KMS-11 (cell line): Measurements from ENCODE around the gene PRAMEF9.
"Not testable (repeated sequence)": the region's sequence is repeated elsewhere in the genome, so short reads cannot be mapped to it uniquely, and the experiment has no call there.

Experiments used
- H2AFZ ChIP-seq: fragments of 200-600 bp; sonication (generic); 2 replicates; pipeline ENCODE4 v1.6.1; 2016; ENCODE audit warnings: antibody characterized with exemption, mixed run types, low read depth
- H3K27ac ChIP-seq: fragments of 200-600 bp; sonication (generic); 2 replicates; pipeline ENCODE4 v1.6.1; 2016; ENCODE audit warnings: mild to moderate bottlenecking, mixed run types
- H3K27me3 ChIP-seq: fragments of 200-600 bp; sonication (generic); 2 replicates; pipeline ENCODE4 v1.6.1; 2017; ENCODE audit warnings: mild to moderate bottlenecking, low read depth, mixed run types, moderate library complexity; ENCODE audit not compliant: insufficient read depth
- H3K36me3 ChIP-seq: fragments of 200-600 bp; sonication (generic); 2 replicates; pipeline ENCODE4 v1.6.1; 2017; ENCODE audit warnings: mild to moderate bottlenecking, mixed run types; ENCODE audit not compliant: insufficient read depth
- H3K4me1 ChIP-seq: fragments of 200-600 bp; sonication (generic); 2 replicates; pipeline ENCODE4 v1.6.1; 2016; ENCODE audit warnings: mild to moderate bottlenecking, low read depth, mixed run types; ENCODE audit not compliant: poor library complexity, severe bottlenecking
- H3K4me2 ChIP-seq: fragments of 200-600 bp; sonication (generic); 2 replicates; pipeline ENCODE4 v1.7.0; 2016; ENCODE audit warnings: mild to moderate bottlenecking, mixed run types
- H3K4me3 ChIP-seq: fragments of 200-600 bp; sonication (generic); IDR thresholded peaks from 2 replicates; pipeline ENCODE4 v1.6.1; 2017; ENCODE audit warnings: low read depth, low read length, mixed read lengths; ENCODE audit not compliant: insufficient read depth
- H3K79me2 ChIP-seq: fragments of 200-600 bp; sonication (generic); 2 replicates; pipeline ENCODE4 v1.6.1; 2016; ENCODE audit warnings: low read depth, mixed run types; ENCODE audit not compliant: insufficient read depth
- H3K9ac ChIP-seq: fragments of 200-600 bp; sonication (generic); 2 replicates; pipeline ENCODE4 v1.6.1; 2016; ENCODE audit warnings: mild to moderate bottlenecking, mixed run types
- H4K20me1 ChIP-seq: fragments of 200-600 bp; sonication (generic); 2 replicates; pipeline ENCODE4 v1.6.1; 2016; ENCODE audit warnings: mild to moderate bottlenecking, mixed run types; ENCODE audit not compliant: insufficient read depth
- TF ChIP-seq, protein P1 (sequence below): fragments of 200-600 bp; sonication (generic); conservative IDR thresholded peaks from 2 replicates; pipeline ENCODE4 v1.6.1; 2017; ENCODE audit warnings: low read depth, mild to moderate bottlenecking, antibody characterized with exemption, low read length, moderate library complexity, mixed read lengths

Gene PRAMEF9

DNA sequence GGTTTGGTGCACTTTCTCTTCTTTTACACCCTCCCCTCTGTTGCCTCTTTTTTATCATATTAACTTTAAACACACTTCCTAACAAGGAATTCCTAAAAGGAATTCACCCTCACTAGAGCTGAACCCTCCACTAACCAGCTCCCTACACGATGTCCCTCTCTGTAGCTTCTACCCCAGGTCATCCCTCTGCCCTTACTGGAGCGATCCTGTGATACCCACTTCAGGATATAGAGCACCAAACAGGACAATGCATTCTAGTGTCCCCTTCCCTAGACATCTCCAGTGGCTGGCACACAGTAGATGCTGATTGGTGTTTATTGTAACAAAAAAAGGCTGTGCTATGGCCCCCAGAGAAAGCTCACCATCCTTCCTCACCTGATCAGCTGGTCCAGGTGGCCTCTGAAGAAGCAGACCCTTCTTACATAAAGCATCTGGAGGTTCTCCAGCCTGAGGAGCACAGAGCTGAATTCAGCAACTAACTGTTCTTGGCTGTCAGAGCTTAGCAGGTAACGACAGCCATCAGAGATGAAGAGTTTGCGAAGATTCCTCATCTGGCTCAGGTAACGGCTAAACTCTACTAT, 52.9 kb downstream of the PRAMEF9 start:
- Histone ChIP-seq H3K4me3 (no peak overlapping the region), H3K36me3 (no peaks in the 10 kb centered on the region), H3K79me2 (no peaks in the 10 kb centered on the region), H3K4me2 (no peak overlapping the region), H3K27ac (no peak overlapping the region), H3K27me3 (no peaks in the 10 kb centered on the region), H2AFZ (no peak overlapping the region), H3K4me1 (no peaks in the 10 kb centered on the region), H3K9ac (no peak overlapping the region), H4K20me1 (no peaks in the 10 kb centered on the region)
- TF ChIP-seq, protein P1, sequence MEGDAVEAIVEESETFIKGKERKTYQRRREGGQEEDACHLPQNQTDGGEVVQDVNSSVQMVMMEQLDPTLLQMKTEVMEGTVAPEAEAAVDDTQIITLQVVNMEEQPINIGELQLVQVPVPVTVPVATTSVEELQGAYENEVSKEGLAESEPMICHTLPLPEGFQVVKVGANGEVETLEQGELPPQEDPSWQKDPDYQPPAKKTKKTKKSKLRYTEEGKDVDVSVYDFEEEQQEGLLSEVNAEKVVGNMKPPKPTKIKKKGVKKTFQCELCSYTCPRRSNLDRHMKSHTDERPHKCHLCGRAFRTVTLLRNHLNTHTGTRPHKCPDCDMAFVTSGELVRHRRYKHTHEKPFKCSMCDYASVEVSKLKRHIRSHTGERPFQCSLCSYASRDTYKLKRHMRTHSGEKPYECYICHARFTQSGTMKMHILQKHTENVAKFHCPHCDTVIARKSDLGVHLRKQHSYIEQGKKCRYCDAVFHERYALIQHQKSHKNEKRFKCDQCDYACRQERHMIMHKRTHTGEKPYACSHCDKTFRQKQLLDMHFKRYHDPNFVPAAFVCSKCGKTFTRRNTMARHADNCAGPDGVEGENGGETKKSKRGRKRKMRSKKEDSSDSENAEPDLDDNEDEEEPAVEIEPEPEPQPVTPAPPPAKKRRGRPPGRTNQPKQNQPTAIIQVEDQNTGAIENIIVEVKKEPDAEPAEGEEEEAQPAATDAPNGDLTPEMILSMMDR = no peak

GRCh38 chr1:13225675-13226204, 54.1 kb downstream of the PRAMEF9 start, which contains the start of gene PRAMEF18:
PRAMEF18 (minus strand) TSS chr1:13226154; CDS start chr1:13226106, 48 bp downstream.
- not testable (repeated sequence) for H3K4me1 ChIP-seq, H4K20me1 ChIP-seq, H3K4me2 ChIP-seq, H2AFZ ChIP-seq, H3K27ac ChIP-seq, H3K27me3 ChIP-seq, H3K9ac ChIP-seq, H3K4me3 ChIP-seq, H3K79me2 ChIP-seq, H3K36me3 ChIP-seq

GRCh38 chr1:13227271-13228055, 55.8 kb downstream of the PRAMEF9 start:
- H4K20me1 ChIP-seq, H3K36me3 ChIP-seq, H3K4me1 ChIP-seq, H3K79me2 ChIP-seq, H2AFZ ChIP-seq, H3K27me3 ChIP-seq, H3K4me2 ChIP-seq, H3K27ac ChIP-seq, H3K4me3 ChIP-seq, H3K9ac ChIP-seq: not testable (repeated sequence)

DNA sequence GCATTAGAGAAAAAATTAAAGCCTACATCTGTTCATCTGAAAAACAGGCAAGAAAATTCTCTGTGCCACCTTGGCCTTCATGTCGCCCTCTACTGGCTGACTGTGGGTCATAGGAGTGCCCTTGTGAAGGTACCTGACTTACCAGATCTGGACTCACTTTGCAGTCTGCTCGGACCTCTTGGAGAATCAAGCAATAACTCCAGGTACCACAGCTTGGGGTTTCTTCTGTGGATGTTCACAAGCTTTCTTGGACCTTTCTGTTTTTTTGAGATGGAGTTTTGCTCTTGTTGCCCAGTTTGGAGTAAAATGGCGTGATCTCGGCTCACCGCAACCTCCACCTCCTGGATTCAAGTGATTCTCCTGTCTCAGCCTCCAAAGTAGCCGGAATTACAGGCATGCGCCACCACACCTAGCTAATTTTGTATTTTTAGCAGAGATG, 56.7 kb downstream of the PRAMEF9 start:
- H3K79me2 ChIP-seq = no peaks in the 10 kb centered on the region
- no peak overlapping the region for H3K4me2 ChIP-seq
- no peaks in the 10 kb centered on the region for H3K4me1 ChIP-seq
- no peaks in the 10 kb centered on the region for H4K20me1 ChIP-seq
- H3K36me3 ChIP-seq = no peaks in the 10 kb centered on the region
- H2AFZ ChIP-seq = no peak overlapping the region
- H3K27me3 ChIP-seq = no peaks in the 10 kb centered on the region; the same call in 1 of the 2 replicates
- no peak overlapping the region for H3K27ac ChIP-seq
- TF ChIP-seq, protein P1 = peak; percentile 49
- no peak overlapping the region for H3K9ac ChIP-seq
- H3K4me3 ChIP-seq = no peak overlapping the region
